NCI-H1417 treated with DMSO at 0.1 percent for 48 hours (cell line): ENCODE results near the gene CPS1.

ENCODE experiments used
- DNase-seq: peaks from one replicate; lab custom pipeline; 2025; lab: John Stamatoyannopoulos, UW

Gene CPS1

DNA sequence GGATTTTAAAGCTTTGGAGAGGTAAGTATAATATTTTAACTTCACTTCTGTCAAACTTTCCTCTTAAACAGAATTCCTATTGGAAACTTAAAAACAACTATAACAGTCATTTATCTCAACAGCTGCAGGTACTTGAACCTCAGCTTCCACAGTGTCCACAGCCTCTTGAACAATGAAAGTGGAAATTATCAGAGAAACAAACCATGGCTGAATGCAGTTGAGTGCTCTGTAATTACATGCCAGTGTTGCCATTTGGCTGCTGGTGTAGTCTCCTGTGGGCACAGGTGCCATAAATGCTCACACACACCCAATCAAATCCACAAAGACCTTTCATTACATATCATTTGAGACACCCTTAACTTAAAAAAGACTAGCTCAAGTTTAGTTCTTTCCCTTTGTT lies 125.1 kb downstream of the CPS1 start:
- DNase-seq = peak; percentile 85

DNA sequence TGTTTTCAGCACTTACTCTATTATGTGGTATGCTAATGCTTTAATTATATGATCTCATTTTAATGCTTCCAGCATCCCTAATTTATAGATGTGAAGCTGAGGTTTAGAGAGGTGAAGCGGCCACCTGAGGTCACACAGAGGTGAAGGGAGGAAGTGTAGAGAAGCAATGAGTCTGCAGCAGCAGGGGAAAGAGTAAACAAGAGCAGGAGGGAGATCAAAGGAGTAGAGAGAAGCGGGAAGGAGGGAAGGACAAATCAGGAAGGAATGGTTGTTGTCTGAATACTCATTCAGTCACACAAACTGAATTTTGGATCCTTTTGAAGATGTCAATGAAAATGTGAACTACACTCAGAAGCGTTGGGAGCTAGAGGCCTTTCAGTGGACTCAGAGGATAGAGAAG lies 130.0 kb downstream of the CPS1 start:
- DNase-seq = no peak

DNA sequence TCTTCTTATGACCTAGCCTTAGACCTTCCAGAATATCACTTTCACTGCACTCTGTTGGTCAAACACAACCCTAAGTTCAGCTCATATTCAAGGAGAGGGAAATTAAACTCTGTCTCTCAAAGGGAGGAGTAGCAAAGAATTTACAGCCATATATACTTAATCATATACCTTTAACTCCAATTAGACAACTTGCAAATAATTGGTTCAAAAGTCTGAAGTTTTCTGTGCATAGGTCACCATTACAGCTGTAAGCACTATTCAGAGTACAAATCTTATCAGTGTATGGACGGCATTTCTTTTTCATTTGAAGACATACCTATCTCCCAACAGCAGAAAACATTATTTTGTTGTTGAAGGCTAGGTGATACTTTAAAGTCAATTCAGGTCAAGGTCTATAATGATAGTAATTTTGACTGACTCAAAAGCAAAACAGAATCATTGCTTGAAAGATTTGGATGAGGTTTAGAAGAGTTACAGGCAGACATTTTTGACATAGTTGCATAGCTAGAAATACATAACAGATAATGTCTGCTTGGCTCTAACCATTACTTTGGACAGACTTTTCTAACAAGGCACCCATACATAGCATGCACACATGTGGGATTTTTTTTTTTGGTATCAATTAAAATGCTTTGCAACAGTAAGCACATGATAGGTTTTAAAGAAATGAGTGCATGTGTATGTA lies 131.5 kb downstream of the CPS1 start:
- DNase-seq = no peak

DNA sequence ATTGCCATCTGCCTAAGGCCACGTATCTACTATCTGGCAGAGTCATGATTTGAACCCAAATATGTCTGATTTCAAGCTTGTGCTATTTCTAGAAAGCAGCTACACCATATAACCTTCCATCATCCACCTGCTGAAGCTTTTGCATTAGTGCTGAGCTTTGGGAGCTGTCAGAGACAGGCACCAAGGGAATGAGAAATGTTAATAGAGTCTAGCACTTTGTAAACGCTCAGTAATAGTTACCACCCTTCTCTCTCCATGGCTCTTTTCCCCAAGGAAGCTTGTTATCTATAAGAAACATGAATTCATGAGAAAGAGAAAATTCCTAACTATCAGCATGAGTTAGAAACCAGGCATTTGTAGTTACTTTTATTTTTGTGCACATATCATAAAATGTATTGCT lies 151.5 kb downstream of the CPS1 start:
- DNase-seq = no peak

DNA sequence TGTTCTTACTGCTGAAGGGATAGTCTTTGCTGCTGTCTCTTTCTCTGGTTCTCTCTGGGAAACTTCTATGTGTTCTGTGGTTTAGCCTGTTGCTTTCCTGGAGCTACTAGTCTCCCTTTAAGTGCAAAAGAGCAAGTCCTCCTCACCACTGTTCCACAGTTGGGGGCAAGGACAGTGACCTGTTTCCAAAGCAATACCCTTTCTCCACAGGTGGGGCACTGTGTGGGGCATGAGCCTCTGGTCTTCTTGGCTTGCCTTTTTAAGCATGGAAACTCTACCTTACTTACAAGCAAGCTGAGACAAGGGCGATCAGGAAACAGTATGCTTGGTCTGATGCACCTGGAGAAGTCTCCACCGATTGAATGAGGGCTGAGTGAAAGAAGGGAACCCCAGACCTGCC lies 156.7 kb downstream of the CPS1 start:
- no peak for DNase-seq

DNA sequence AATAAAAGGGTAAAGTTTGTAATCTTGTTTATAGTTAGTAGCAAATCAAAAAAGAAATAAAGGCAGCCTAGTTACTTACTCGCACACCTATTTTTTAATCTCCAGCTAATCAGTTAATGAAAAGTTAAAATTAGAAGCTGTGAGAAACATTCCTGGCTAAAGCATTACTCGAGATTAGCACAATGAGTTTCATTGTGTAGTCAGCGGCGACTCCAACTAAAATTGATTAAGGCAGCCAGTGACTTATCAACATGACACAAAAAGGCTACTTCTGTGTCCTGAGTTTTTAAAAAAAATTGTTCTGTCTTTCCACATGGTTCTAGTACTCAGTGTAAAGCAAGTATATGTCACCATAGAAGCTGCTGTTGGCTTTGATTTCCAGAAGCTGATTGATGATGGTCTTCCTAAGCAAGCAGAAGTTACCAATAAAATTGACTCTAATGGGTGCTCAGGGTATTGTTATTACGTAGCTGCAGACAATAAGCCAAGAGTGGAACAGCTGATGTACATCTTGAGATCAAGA lies 159.2 kb downstream of the CPS1 start:
- no peak for DNase-seq

DNA sequence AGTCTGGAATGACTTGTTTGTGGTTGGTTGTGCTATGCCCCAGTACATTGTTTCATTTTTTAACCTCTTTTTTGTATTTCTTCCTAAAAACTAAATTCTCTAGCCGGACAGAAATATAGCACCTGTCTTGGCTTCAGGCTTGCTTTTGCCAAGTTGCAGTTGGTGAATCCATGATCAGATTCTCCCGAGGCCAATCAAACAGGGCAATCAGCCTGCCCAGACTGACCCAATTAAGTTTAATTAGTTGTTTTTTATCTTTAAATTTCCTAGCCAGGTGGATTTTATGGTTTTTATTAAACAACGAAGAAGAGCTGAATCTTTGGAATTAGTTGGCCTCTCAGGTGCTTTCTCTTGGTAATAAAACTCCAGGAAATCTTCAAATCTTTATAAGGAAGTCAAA lies 162.1 kb downstream of the CPS1 start:
- DNase-seq = no peak

DNA sequence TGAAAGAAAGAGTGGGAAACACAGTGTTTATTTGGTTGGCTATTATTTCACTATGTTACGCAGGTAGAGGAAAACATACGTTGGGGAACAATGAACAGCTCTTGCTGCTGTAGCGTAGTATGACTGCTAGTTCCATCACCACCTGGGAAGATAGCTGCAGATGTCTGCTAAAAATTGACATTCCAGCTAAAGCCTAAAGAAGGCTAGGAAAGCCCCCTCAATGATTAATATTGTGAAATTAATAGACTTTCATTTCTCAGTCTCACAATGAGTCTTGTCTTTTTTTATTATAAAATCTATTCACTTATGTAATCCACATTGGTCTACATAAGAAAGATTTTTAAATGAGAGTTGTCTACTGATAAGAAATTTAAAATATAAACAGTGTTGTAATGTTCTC lies 165.7 kb downstream of the CPS1 start:
- DNase-seq = no peak

DNA sequence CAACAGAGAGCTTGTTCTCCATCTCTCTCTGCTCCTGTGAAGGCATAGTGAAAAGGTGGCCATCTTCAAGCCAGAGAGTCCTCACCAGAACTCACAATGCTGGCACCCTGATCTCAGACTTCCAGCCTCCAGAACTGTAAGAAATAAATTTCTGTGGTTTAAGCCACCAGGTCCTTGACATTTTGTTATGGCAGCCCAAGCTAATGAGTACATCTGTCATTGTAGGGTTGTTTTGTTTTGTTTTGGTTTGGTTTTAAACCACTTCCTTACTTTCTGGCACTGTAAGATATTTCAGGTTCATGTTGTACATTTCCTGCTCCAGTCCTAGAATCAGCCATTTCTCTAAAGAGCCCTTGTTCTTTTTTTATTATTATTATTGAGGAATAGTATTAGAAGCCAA lies 171.2 kb downstream of the CPS1 start:
- DNase-seq = no peak
